ENCODE measurements around the gene FAM32A.

Gene FAM32A

GRCh38 chr19:16226878-16227836, 41.9 kb downstream of the FAM32A start:
- DNase-seq, result no peak

DNA sequence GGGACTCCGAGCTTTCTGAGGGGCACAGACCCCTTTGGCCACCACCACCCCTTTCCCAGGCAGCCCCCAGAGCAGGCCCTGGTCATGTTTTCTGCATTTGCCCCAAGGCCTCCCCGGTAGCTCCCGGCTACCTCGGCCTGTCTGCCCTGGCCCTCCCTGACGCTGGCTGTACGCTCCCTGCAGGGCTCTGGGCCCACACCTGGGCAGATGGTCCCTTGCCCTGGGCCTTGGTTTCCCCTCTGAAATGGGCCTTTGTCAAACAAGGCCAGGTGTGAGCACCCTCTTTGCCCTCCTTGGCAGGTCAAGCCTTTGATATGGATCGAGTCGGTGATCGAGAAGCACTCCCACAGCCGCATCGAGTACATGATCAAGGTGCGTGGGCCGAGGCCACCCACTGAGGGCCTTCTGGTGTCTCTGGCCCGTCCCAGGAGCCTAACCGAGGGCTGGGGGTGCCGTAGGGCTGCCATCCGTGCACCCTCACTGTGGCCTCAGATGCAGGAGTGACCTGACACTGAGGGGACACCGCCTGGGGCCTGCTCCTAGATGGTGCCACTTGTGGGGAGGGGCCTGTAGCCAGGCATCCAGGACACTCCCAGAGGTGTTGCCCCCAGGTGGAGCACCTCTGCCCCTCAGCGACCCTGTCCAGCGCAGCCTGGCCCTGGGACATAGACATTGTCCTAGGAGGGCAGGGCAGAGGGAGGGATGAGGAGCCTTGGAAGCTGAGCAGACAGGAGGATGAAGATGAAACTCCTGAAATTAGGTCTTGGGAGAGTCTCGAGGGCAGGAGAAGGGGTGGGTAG, 42.8 kb downstream of the FAM32A start:
- DNase-seq, result no peak

GRCh38 chr19:16228637-16229321, 43.6 kb downstream of the FAM32A start:
- no peak for DNase-seq

DNA sequence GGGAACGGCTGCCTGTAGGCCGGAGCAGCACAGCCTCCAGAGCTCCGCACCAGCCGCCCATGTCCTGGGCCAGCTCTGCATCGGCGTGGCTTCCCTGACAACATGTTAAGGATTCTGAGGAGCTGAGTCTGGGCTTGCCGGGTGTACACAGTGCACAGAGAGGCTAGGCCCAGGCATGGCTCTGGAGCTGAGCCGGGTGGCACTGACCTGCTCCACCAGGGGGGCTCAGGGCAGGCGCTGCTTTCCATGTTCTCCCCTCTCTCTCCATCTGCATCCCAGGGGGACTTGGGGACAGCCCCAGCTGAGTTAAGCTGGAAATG, 44.1 kb downstream of the FAM32A start:
- DNase-seq, result no peak

- no peak for DNase-seq
These were observed 46.9 kb downstream of the FAM32A start for GRCh38 chr19:16232127-16232526.

- no peak for DNase-seq
These were observed 47.4 kb downstream of the FAM32A start for GRCh38 chr19:16232568-16232967.

- no peak for DNase-seq
These were observed 48.0 kb downstream of the FAM32A start for GRCh38 chr19:16233081-16233776.

- no peak for DNase-seq
These were observed 48.8 kb downstream of the FAM32A start for GRCh38 chr19:16233836-16234551.

DNA sequence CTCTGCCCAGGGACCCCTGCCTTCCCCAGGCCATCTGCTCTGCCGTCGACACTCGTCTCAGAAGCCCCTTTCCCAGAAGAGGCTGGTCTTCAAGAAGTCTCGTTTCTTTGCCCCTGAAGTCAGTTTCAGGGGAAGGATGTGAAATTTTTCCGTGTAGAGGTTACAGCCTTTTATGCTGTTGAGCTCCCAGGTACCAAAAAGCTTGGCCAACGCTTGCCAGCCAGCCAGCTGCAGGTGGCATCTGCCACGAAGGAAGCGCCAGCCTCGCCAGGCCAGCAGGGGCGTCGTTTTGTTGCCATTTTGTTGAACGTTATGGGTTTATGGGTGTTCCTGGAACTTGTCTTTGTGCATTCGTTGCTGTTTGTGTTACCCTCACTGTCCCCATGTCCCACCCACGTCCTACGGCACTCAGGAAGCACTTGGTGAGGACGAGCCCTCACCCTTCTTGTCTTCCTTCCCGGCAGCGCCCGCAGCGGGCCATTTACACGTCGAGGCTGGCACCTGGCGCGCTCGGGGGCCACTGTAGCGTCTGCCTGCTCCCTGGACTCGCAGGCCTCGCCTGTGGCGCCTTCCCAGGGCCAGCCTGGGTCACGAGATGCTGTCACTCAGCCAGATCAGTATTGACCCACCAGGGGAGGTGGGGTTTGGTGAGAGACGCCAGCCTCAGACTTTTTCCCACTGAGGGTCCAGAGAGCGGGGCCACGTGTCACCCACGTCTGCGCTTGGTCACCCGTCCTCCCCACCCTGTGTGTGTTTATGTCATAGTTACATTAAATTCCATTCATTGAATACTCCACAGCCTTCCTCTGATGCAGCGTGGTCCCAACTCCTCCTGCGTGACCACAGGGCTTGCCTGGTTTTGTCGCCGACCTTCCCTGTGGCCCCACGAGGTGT, 49.6 kb downstream of the FAM32A start:
- no peak for DNase-seq

DNA sequence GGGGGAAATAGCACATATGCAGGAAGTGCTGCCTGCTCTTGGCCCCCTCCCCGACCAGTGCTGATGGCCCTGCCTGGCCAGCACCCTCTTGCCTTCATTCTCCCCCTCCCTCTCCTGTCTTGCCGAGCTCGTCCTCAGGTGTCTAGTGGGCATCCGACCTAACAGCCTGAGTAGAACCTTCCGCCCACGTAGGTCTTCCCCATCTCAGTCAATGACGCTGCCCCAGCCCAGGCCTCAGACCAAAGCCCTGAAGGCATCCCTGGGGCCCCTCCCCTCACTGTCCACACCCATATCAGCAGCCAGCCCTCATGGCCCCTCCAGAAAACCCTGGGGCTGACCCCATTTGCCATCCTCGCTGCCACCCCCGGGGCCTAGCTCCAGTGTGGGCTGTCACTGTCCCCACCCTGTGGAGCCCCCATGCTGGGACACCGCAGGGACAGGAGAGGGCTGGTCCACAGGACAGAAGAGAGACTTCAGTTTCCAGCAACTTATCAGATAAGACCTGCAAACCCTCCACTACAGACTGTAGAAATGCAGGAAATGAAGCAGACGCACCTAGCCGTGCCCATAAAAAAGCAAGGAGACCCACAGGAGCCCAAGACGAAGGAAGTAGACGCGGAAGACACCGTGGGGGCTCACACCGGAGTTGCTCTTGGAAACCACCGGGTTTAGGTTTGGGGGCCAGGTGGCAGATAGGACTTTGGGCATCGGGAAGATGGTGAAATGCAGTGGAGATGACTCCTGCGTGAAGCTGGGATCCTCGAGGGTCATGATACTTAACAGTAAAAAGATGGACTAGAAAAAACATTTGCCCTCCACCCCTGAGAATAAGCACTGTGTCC, 50.8 kb downstream of the FAM32A start:
- no peak for DNase-seq

All from activated CD8-positive, alpha-beta memory T cell treated with anti-CD3 and anti-CD28 coated beads for 24 hours (primary cell).